Measurements from ENCODE around the gene NRN1L. TPM values are rescaled to one million over a fixed set of nuclear protein-coding genes. Genes with fewer than 3 reads are reported as not detected.

The NRN1L gene
- total and polyA plus RNA-seq, 2 donors (not counting 3 experiments of a cell fraction or from before 2014, with no cell fraction given), result 0.37 TPM; not detected in 1

- FAIRE-seq, result no peak
- ChIA-PET CTCF (interaction anchor here (0.8 to 5.4 kb wide), 5 partner anchors 23 to 154 kb away, joined by 3 to 106 read pairs (median 4); no protein-coding TSS in a partner anchor), POLR2A (no interaction called here)
- H3K4me2 ChIP-seq (ENCODE audit: insufficient read depth, low read length), result no peak overlapping the region
- H3K9ac ChIP-seq (replicated peaks; ENCODE audit: extremely low read depth, insufficient read depth, low read length), result no peak overlapping the region
- TF ChIP-seq POLR2A (IDR thresholded peaks at IDR 0.05; ENCODE audit: low read depth, low read length) (no peak), CTCF (IDR thresholded peaks at IDR 0.05; ENCODE audit: extremely low read depth in 1 of 2, insufficient read depth in 1 of 2, low read depth in 1 of 2, low read length in 2 of 2) (no peak), MYC (IDR thresholded peaks at IDR 0.05; ENCODE audit: low read depth, low read length) (no peak), EZH2 (IDR thresholded peaks at IDR 0.05; ENCODE audit: borderline replicate concordance, low read depth, low read length, severe bottlenecking) (no peak), JUN (IDR thresholded peaks at IDR 0.05; ENCODE audit: borderline replicate concordance, insufficient read depth, insufficient read length, low read depth) (no peak)
- TF ChIP-seq, protein P1, sequence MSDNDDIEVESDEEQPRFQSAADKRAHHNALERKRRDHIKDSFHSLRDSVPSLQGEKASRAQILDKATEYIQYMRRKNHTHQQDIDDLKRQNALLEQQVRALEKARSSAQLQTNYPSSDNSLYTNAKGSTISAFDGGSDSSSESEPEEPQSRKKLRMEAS (IDR thresholded peaks at IDR 0.05; ENCODE audit: insufficient read depth, insufficient read length), result no peak
- no peak overlapping the region for H2AFZ ChIP-seq (ENCODE audit: low read depth, low read length)
- intact Hi-C loops (cut with micrococcal nuclease) (no loop called here), dilution Hi-C loops (cut with MboI; ENCODE audit: extremely low pct_ligation_motif_present, low sequenced_read_pairs) (no loop called here)
- H3K27me3 ChIP-seq (ENCODE audit: control insufficient read depth in 2 of 2, insufficient read depth in 2 of 2, low read length in 2 of 2), result no peaks in the 10 kb centered on the region
- no peak overlapping the region for H3K4me3 ChIP-seq (replicated peaks in 1 of 3; ENCODE audit: insufficient read depth in 1 of 3, low read depth in 1 of 3, low read length in 3 of 3)
- DNase-seq (ENCODE audit: low read depth, low spot score), result no peak
- no TSS peak for BruUV-seq (replicated peaks)
- H3K79me2 ChIP-seq (ENCODE audit: control insufficient read depth, insufficient read depth, low read length), result no peaks in the 10 kb centered on the region
- no peaks in the 10 kb centered on the region for H3K9me3 ChIP-seq (replicated peaks; ENCODE audit: control insufficient read depth, insufficient read depth, low read length)
- H3K4me1 ChIP-seq (ENCODE audit: control insufficient read depth, extremely low read depth, insufficient read depth, low read length), result no peaks in the 10 kb centered on the region
- peaks cover 3 to 44% of the 10 kb centered on the region in 2 experiments for H3K36me3 ChIP-seq (ENCODE audit: control insufficient read depth in 2 of 2, extremely low read depth in 1 of 2, insufficient read depth in 2 of 2, low read length in 2 of 2)
- no peaks in the 10 kb centered on the region for H4K20me1 ChIP-seq (replicated peaks; ENCODE audit: control insufficient read depth, extremely low read depth, insufficient read depth, low read length)
- no peak overlapping the region for H3K27ac ChIP-seq (ENCODE audit: insufficient read depth, low read depth, low read length)
- H3K9me1 ChIP-seq (replicated peaks; ENCODE audit: control insufficient read depth, extremely low read depth, insufficient read depth, low read length), result no peaks in the 10 kb centered on the region
Observed at GRCh38 chr16:67886387-67886786, 1.7 kb downstream of the NRN1L start.

DNA sequence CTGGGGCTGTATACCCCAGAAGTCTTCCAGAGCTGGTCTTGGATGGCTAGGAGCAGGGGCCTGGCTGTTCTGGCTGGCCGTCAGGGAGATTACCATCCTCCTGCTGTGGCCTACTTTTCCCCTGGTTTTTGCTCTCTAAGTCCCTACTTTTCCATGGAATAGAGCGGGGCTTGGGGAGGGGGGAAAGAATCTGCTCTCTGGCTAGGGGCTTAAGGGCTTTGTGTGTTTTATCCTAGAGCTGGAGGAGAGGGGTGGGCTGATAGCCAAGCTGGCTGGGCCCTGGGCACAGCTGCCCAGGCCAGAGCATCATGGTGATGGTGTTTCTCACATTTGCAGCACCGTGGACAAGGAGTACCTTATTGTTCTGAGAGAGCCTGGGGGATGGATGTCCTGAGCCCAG, 3.6 kb downstream of the NRN1L start:
- Histone ChIP-seq H3K4me1 (ENCODE audit: control insufficient read depth, extremely low read depth, insufficient read depth, low read length) (peaks cover 3% of the 10 kb centered on the region), H3K9ac (replicated peaks; ENCODE audit: extremely low read depth, insufficient read depth, low read length) (no peak overlapping the region), H3K4me3 (replicated peaks in 1 of 3; ENCODE audit: insufficient read depth in 1 of 3, low read depth in 1 of 3, low read length in 3 of 3) (no peak overlapping the region), H3K27ac (ENCODE audit: insufficient read depth, low read depth, low read length) (no peak overlapping the region), H3K9me3 (replicated peaks; ENCODE audit: control insufficient read depth, insufficient read depth, low read length) (no peaks in the 10 kb centered on the region), H3K9me1 (replicated peaks; ENCODE audit: control insufficient read depth, extremely low read depth, insufficient read depth, low read length) (no peaks in the 10 kb centered on the region), H3K36me3 (ENCODE audit: control insufficient read depth in 2 of 2, extremely low read depth in 1 of 2, insufficient read depth in 2 of 2, low read length in 2 of 2) (peaks cover 0 to 26% of the 10 kb centered on the region in 2 experiments), H2AFZ (ENCODE audit: low read depth, low read length) (no peak overlapping the region), H4K20me1 (replicated peaks; ENCODE audit: control insufficient read depth, extremely low read depth, insufficient read depth, low read length) (no peaks in the 10 kb centered on the region), H3K79me2 (ENCODE audit: control insufficient read depth, insufficient read depth, low read length) (peaks cover under 1% of the 10 kb centered on the region), H3K4me2 (ENCODE audit: insufficient read depth, low read length) (no peak overlapping the region), H3K27me3 (ENCODE audit: control insufficient read depth in 2 of 2, insufficient read depth in 2 of 2, low read length in 2 of 2) (no peaks in the 10 kb centered on the region)
- ChIA-PET POLR2A (no interaction called here), CTCF (interaction anchor here (0.9 to 1.7 kb wide), 2 partner anchors 38 to 153 kb away, joined by 3 to 5 read pairs; no protein-coding TSS in a partner anchor)
- no TSS peak for BruUV-seq (replicated peaks)
- TF ChIP-seq GATA2 (IDR thresholded peaks at IDR 0.05; ENCODE audit: insufficient read depth, insufficient read length, low read depth, low read length) (no peak), EZH2 (IDR thresholded peaks at IDR 0.05; ENCODE audit: borderline replicate concordance, low read depth, low read length, severe bottlenecking) (no peak), CTCF (IDR thresholded peaks at IDR 0.05; ENCODE audit: extremely low read depth in 1 of 2, insufficient read depth in 1 of 2, low read depth in 1 of 2, low read length in 2 of 2) (no peak), POLR2A (IDR thresholded peaks at IDR 0.05; ENCODE audit: low read depth, low read length) (no peak), POLR2AphosphoS5 (IDR thresholded peaks at IDR 0.05; ENCODE audit: insufficient read depth, low read depth, low read length) (no peak), JUN (IDR thresholded peaks at IDR 0.05; ENCODE audit: borderline replicate concordance, insufficient read depth, insufficient read length, low read depth) (no peak), MYC (IDR thresholded peaks at IDR 0.05; ENCODE audit: low read depth, low read length) (no peak), FOS (IDR thresholded peaks at IDR 0.05; ENCODE audit: borderline replicate concordance, insufficient read depth, low read length) (no peak)
- TF ChIP-seq, protein P1 (IDR thresholded peaks at IDR 0.05; ENCODE audit: insufficient read depth, insufficient read length), result no peak
- dilution Hi-C loops (cut with MboI; ENCODE audit: extremely low pct_ligation_motif_present, low sequenced_read_pairs) (no loop called here), intact Hi-C loops (cut with micrococcal nuclease) (no loop called here)
- FAIRE-seq (no peak), DNase-seq (ENCODE audit: low read depth, low spot score) (no peak)
